ENCODE results near the gene CDH1.

CDH1 gene

GRCh38 chr16:68857479-68857878 lies 120.4 kb downstream of the CDH1 start:
- no peak for DNase-seq (ENCODE audit: low spot score)

GRCh38 chr16:68859828-68860227 lies 122.7 kb downstream of the CDH1 start:
- DNase-seq (ENCODE audit: low spot score), result no peak

- no peak for DNase-seq (ENCODE audit: low spot score)
Observed at GRCh38 chr16:68860978-68861892, 124.1 kb downstream of the CDH1 start.

GRCh38 chr16:68866933-68867332 lies 129.8 kb downstream of the CDH1 start:
- no peak for DNase-seq (ENCODE audit: low spot score)

DNA sequence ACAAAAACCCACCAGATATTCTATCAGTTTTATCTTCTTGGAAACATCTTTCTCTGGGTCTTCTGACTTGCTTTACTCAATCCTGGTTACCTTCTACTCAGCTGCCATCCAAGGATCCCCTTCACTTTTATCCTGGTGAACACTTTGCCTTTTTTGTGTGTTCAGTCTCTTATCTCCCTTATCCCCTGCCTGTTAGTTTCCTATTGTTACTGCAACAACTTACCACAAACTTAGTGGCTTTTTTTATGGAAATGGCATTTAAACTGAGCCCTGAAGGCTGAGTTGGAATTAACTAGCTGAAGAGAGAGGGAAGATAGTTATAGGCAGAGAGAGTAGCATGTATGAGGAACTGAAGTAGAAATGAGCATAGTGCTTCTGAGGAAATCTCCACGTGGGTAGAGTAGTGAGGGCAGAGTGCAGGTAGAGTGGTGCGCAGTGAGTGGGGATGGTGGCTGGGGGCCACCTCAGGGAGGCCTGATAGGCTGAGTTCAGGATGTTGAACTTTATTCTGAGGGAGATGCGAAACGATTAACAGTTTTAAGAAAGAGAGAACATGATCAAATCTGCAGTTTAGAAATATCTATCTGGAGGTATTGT lies 132.5 kb downstream of the CDH1 start:
- DNase-seq (ENCODE audit: low spot score), result no peak

- no peak for DNase-seq (ENCODE audit: low spot score)
Observed at GRCh38 chr16:68873635-68874471, 136.8 kb downstream of the CDH1 start.

GRCh38 chr16:68875871-68876270 lies 138.8 kb downstream of the CDH1 start:
- DNase-seq (ENCODE audit: low spot score), result no peak

GRCh38 chr16:68883685-68884084 lies 146.6 kb downstream of the CDH1 start:
- DNase-seq (ENCODE audit: low spot score), result no peak

DNA sequence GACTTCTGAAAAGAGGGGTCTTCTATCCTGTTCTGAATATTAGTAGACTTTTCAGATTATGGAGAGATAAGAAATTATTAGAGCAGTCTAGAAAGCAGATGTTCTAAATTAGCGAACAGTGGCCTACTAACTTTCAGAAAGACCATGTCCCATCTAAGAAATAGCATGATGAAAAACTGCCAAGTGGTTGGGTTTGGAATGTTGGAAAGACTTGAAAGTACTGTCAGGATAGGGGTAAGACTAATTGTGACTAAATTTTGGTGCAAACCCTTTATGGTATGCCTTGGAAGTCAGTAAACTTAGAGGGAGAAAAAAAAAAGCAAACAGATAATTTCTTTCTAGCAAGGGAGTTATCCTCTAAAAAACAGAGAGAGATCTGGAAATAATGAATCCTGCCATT lies 147.3 kb downstream of the CDH1 start:
- no peak for DNase-seq (ENCODE audit: low spot score)
